HEK293 (cell line): Measurements from ENCODE around the gene YY1AP1.
"Not testable (repeated sequence)": the region's sequence is repeated elsewhere in the genome, so short reads cannot be mapped to it uniquely, and the experiment has no call there.

Source experiments
- CTCF ChIA-PET: fragments of 350-600 bp; formaldehyde crosslinking; extraction: SDS; loops from one replicate; lab custom pipeline; 2021; ENCODE audit warnings: antibody characterized with exemption; lab: Yijun Ruan, JAX
- POLR2A ChIA-PET: fragments of 300-600 bp; formaldehyde crosslinking; extraction: SDS; loops from one replicate; lab custom pipeline; 2020; ENCODE audit warnings: antibody characterized with exemption, inconsistent platforms; lab: Yijun Ruan, JAX
- H3K27ac ChIP-seq: fragments of 200-500 bp; sonication (Bioruptor generic); 2 replicates; pipeline ENCODE4 v1.5.1; 2014; ENCODE audit warnings: low read depth, low read length, control low read depth, inconsistent platforms; ENCODE audit errors: extremely low read depth
- H3K36me3 ChIP-seq, 2 experiments: fragments of 200-500 bp in 1 of 2; sonication (Bioruptor generic) in 1 of 2; 1 replicate in 1 of 2; 2 replicates in 1 of 2; pipeline ENCODE4 v1.5.1; 2014 to 2017; ENCODE audit warnings: inconsistent platforms in 2 of 2, low read length in 2 of 2; ENCODE audit not compliant: control insufficient read depth in 2 of 2, insufficient read depth in 1 of 2
- H3K4me1 ChIP-seq: fragments of 200-500 bp; sonication (Bioruptor generic); 2 replicates; pipeline ENCODE4 v1.5.1; 2014; ENCODE audit warnings: mild to moderate bottlenecking, low read length, inconsistent platforms; ENCODE audit not compliant: control insufficient read depth, insufficient read depth
- H3K4me3 ChIP-seq: 2 replicates; pipeline ENCODE4 v1.5.1; 2011; ENCODE audit warnings: low read depth, mild to moderate bottlenecking, control low read depth, low read length, moderate library complexity
- H3K9me3 ChIP-seq: fragments of 200-500 bp; sonication (Bioruptor generic); 2 replicates; pipeline ENCODE4 v1.5.1; 2014; ENCODE audit warnings: low read depth, low read length, inconsistent platforms; ENCODE audit not compliant: control insufficient read depth, insufficient read depth
- HOXC10 ChIP-seq: sonication (generic); formaldehyde crosslinking; IDR thresholded peaks from 2 replicates; pipeline ENCODE4 v1.8.1; 2023; ENCODE audit warnings: mild to moderate bottlenecking, missing genetic modification reagents
- IKZF3 ChIP-seq: fragments of 450-650 bp; IDR thresholded peaks from 2 replicates; pipeline ENCODE4 v1.5.0; 2018; ENCODE audit warnings: missing biosample characterization, mild to moderate bottlenecking, missing genetic modification characterization, moderate library complexity
- KLF16 ChIP-seq: fragments of 450-650 bp; formaldehyde crosslinking; IDR thresholded peaks from 2 replicates; pipeline ENCODE4 v1.5.1; 2017; ENCODE audit warnings: missing biosample characterization, missing genetic modification characterization
- OSR2 ChIP-seq: fragments of 450-650 bp; formaldehyde crosslinking; IDR thresholded peaks from 2 replicates; pipeline ENCODE4 v1.5.1; 2016; ENCODE audit warnings: missing biosample characterization, missing genetic modification characterization
- SETDB1 ChIP-seq: IDR thresholded peaks from one replicate; pipeline ENCODE4 v1.6.1; 2017; ENCODE audit warnings: mild to moderate bottlenecking, low read length, moderate library complexity, mixed read lengths; ENCODE audit not compliant: insufficient read length
- SP7 ChIP-seq: fragments of 450-650 bp; formaldehyde crosslinking; IDR thresholded peaks from 2 replicates; pipeline ENCODE4 v1.5.1; 2016; ENCODE audit warnings: missing biosample characterization, missing genetic modification characterization
- TCF7L2 ChIP-seq: IDR thresholded peaks from 2 replicates; pipeline ENCODE4 v1.6.1; 2011; ENCODE audit warnings: low read depth, mild to moderate bottlenecking, inconsistent platforms, low read length, moderate library complexity, borderline replicate concordance
- ZBTB11 ChIP-seq: fragments of 450-650 bp; formaldehyde crosslinking; conservative IDR thresholded peaks from 2 replicates; pipeline ENCODE4 v1.5.1; 2016; ENCODE audit warnings: low read depth, missing biosample characterization, missing genetic modification characterization
- ZNF121 ChIP-seq: fragments of 450-650 bp; formaldehyde crosslinking; IDR thresholded peaks from 2 replicates; pipeline ENCODE4 v1.5.1; 2016; ENCODE audit warnings: missing biosample characterization, missing genetic modification characterization
- ZNF335 ChIP-seq: fragments of 450-650 bp; formaldehyde crosslinking; conservative IDR thresholded peaks from 2 replicates; pipeline ENCODE4 v1.5.1; 2016; ENCODE audit warnings: missing biosample characterization, missing genetic modification characterization
- ZNF366 ChIP-seq: fragments of 450-650 bp; formaldehyde crosslinking; conservative IDR thresholded peaks from 2 replicates; pipeline ENCODE4 v1.5.1; 2016; ENCODE audit warnings: missing biosample characterization, missing genetic modification characterization
- ZNF37A ChIP-seq: fragments of 450-650 bp; IDR thresholded peaks from 2 replicates; pipeline ENCODE4 v1.5.1; 2018; ENCODE audit warnings: missing biosample characterization, missing genetic modification characterization
- ZNF510 ChIP-seq: fragments of 450-650 bp; formaldehyde crosslinking; IDR thresholded peaks from 2 replicates; pipeline ENCODE4 v1.5.1; 2018; ENCODE audit warnings: mild to moderate bottlenecking, missing genetic modification characterization, missing biosample characterization; ENCODE audit not compliant: insufficient replicate concordance
- ZNF548 ChIP-seq: fragments of 450-650 bp; formaldehyde crosslinking; IDR thresholded peaks from 2 replicates; pipeline ENCODE4 v1.5.1; 2016; ENCODE audit warnings: missing biosample characterization, missing genetic modification characterization
- ZNF561 ChIP-seq: fragments of 450-650 bp; IDR thresholded peaks from 2 replicates; pipeline ENCODE4 v1.5.1; 2018; ENCODE audit warnings: missing biosample characterization, missing genetic modification characterization, borderline replicate concordance
- ZNF600 ChIP-seq: fragments of 450-650 bp; formaldehyde crosslinking; IDR thresholded peaks from 2 replicates; pipeline ENCODE4 v1.5.1; 2016; ENCODE audit warnings: missing biosample characterization, missing genetic modification characterization

YY1AP1 gene

GRCh38 chr1:155694167-155694566 is 5.6 kb upstream of the YY1AP1 start:
- ChIA-PET POLR2A (interaction anchor here (0.5 kb wide), 1 partner anchor 436 kb away, joined by 4 read pairs; no protein-coding TSS in a partner anchor), CTCF (no interaction called here)
- peaks cover 0 to 34% of the 10 kb centered on the region in 2 experiments; a peak in 1 of 3 replicates for H3K36me3 ChIP-seq

GRCh38 chr1:155691992-155692528 is 3.5 kb upstream of the YY1AP1 start:
- CTCF ChIA-PET, result no interaction called here
- no peak overlapping the region for H3K27ac ChIP-seq
- POLR2A ChIA-PET, result no interaction called here
- H3K4me3 ChIP-seq, result no peak overlapping the region
- H3K9me3 ChIP-seq, result no peaks in the 10 kb centered on the region
- peaks cover 0 to 34% of the 10 kb centered on the region in 2 experiments; a peak in 1 of 3 replicates for H3K36me3 ChIP-seq
- TF ChIP-seq KLF16 (tag by site-specific recombination) (no peak), SETDB1 (peak; percentile 49), ZNF510 (tag by site-specific recombination) (peak; percentile 42)
- H3K4me1 ChIP-seq, result no peaks in the 10 kb centered on the region

More at GRCh38 chr1:155694167-155694566, 5.6 kb upstream of the YY1AP1 start:
- H3K4me1 ChIP-seq, result no peaks in the 10 kb centered on the region
- H3K27ac ChIP-seq, result no peak overlapping the region
- H3K9me3 ChIP-seq, result no peaks in the 10 kb centered on the region
- H3K4me3 ChIP-seq, result no peak overlapping the region
- TF ChIP-seq ZNF366 (tag by site-specific recombination) (no peak), SP7 (tag by site-specific recombination) (peak; percentile 92), ZNF548 (tag by site-specific recombination) (no peak), ZNF37A (tag by site-specific recombination) (no peak), TCF7L2 (no peak), HOXC10 (CRISPR knock-in tag) (no peak)

GRCh38 chr1:155689081-155689607 is 570 bp upstream of the YY1AP1 start, which contains the start of gene DAP3:
Gene DAP3 (plus strand): TSS chr1:155689091. CDS start chr1:155709780, 20,689 bp downstream.
- TF ChIP-seq ZNF600 (tag by site-specific recombination) (peak; percentile 39), ZBTB11 (tag by site-specific recombination) (peak; percentile 76), ZNF561 (tag by site-specific recombination) (peak; percentile 73), ZNF335 (peak; percentile 55), IKZF3 (tag by site-specific recombination) (0 out of 2 replicates have a peak, but pooled peaks have one; percentile 1), ZNF121 (tag by site-specific recombination) (peak; percentile 29; the same call in 1 of the 2 replicates), OSR2 (tag by site-specific recombination) (0 out of 2 replicates have a peak, but pooled peaks have one; percentile 3)
- Histone ChIP-seq H3K27ac (peak within 1 kb of the TSS; percentile 97), H3K4me3 (peak within 1 kb of the TSS; percentile 91), H3K36me3 (peaks cover 5 to 26% of the 10 kb centered on the region in 2 experiments; a peak in 2 of 3 replicates)
- POLR2A ChIA-PET, H3K9me3 ChIP-seq, H3K4me1 ChIP-seq: not testable (repeated sequence)
- CTCF ChIA-PET, result interaction anchor here (0.6 kb wide), 1 partner anchor 8 kb away, joined by 3 read pairs; no protein-coding TSS in a partner anchor
